Hippocampal formation (tissue), 2 donors: ENCODE results near the gene ACOX3.
"Not testable (repeated sequence)": the region's sequence is repeated elsewhere in the genome, so short reads cannot be mapped to it uniquely, and the experiment has no call there.

ENCODE experiments used
- DNase-seq, 2 donors: peaks; one replicate each; lab custom pipeline; 2025; lab: John Stamatoyannopoulos, UW

Gene ACOX3

GRCh38 chr4:8387194-8387593 lies 53.3 kb downstream of the ACOX3 start:
- DNase-seq, result no peak

GRCh38 chr4:8386731-8387130 lies 53.8 kb downstream of the ACOX3 start:
- DNase-seq, result no peak

- DNase-seq, result not testable (repeated sequence)
Measured at GRCh38 chr4:8386131-8386530, 54.4 kb downstream of the ACOX3 start.

GRCh38 chr4:8385611-8386010 lies 54.9 kb downstream of the ACOX3 start:
- DNase-seq, result no peak

GRCh38 chr4:8385106-8385505 lies 55.4 kb downstream of the ACOX3 start:
- no peak for DNase-seq

GRCh38 chr4:8384397-8385060 lies 56.0 kb downstream of the ACOX3 start:
- DNase-seq, result no peak

GRCh38 chr4:8383451-8384160 lies 56.9 kb downstream of the ACOX3 start:
- DNase-seq, result no peak

- no peak for DNase-seq
Measured at GRCh38 chr4:8383016-8383415, 57.5 kb downstream of the ACOX3 start.

- DNase-seq, result no peak
Measured at GRCh38 chr4:8381814-8382581, 58.5 kb downstream of the ACOX3 start.

- no peak for DNase-seq
Measured at GRCh38 chr4:8380511-8381415, 59.8 kb downstream of the ACOX3 start.

- DNase-seq, result no peak
Measured at GRCh38 chr4:8379771-8380170, 60.8 kb downstream of the ACOX3 start.

- DNase-seq, result no peak
Measured at GRCh38 chr4:8379281-8379680, 61.2 kb downstream of the ACOX3 start.

GRCh38 chr4:8378776-8379175 lies 61.7 kb downstream of the ACOX3 start:
- DNase-seq, result no peak

- no peak for DNase-seq
Measured at GRCh38 chr4:8378101-8378724, 62.3 kb downstream of the ACOX3 start.

GRCh38 chr4:8377103-8378075 lies 63.1 kb downstream of the ACOX3 start:
- no peak for DNase-seq

- no peak for DNase-seq
Measured at GRCh38 chr4:8376361-8377102, 64.0 kb downstream of the ACOX3 start.

- no peak for DNase-seq
Measured at GRCh38 chr4:8374851-8375649, 65.5 kb downstream of the ACOX3 start.

- DNase-seq, result no peak
Measured at GRCh38 chr4:8373973-8374545, 66.5 kb downstream of the ACOX3 start.
